ENCODE measurements around the gene QSER1. TPM values are rescaled to one million over a fixed set of nuclear protein-coding genes. Genes with fewer than 3 reads are reported as not detected.
"Not testable (repeated sequence)": the region's sequence is repeated elsewhere in the genome, so short reads cannot be mapped to it uniquely, and the experiment has no call there.

Gene QSER1
- polyA plus RNA-seq, 1 donor = 18.5 TPM

GRCh38 chr11:32935462-32936029, 42.9 kb downstream of the QSER1 start:
- no peak for DNase-seq

- DNase-seq = not testable (repeated sequence)
Measured at GRCh38 chr11:32936178-32936577, 43.6 kb downstream of the QSER1 start.

DNA sequence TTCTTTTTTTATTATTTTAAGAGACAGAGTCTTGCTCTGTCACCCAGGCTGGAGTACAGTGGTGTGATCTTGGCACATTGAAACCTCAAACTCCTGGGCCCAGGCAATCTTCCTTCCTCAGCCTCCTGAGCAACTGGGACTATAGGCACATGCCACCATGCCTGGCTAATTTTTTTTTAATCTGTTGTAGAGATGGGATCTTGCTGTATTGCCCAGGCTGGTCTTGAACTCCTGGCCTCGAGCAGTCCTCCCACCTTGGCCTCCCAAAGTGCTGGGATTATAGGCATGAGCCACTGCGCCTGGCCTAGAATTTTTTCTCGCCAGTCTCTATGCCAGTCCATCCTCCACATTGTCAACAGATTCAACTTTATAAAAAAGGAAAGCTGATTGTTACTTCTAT, 44.7 kb downstream of the QSER1 start:
- not testable (repeated sequence) for DNase-seq

DNA sequence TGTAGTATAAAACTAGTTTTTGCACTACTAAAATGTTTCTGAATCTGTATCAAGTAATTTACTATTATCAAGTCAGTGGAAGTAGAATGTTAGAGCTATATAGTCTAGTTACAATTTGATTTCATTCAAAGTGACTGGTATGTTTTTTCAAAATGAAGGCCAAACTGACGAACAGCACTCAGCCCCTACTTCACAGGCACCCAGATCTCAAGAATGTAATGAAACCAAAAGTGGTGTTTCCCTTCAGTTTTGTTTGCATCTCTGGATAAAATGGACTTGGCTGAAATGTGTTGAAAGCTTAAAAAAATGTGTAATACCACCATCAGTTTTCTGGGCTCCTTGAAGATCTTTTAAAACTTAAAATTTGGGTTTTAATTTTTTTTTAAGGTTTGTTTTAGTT, 46.4 kb downstream of the QSER1 start:
- no peak for DNase-seq

GRCh38 chr11:32939866-32940265, 47.3 kb downstream of the QSER1 start:
- no peak for DNase-seq

DNA sequence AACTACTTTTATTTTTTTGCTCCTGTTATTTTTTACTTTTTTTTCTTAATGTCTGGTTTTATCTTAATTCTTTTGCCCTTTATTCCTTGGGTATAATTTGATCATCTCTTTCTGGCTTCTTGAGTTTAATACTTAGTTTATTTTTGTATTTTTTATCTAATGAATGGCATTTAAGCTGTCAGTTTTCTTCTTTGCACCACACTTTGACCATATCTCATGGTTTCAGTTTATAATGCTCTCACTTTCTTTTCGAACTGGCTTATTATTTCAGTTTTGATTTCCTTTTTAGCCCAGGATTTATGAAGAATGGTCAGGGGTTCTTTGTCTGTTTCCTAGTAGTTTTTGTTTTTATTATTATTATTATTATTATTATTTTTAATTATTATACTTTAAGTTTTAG, 48.3 kb downstream of the QSER1 start:
- no peak for DNase-seq

DNA sequence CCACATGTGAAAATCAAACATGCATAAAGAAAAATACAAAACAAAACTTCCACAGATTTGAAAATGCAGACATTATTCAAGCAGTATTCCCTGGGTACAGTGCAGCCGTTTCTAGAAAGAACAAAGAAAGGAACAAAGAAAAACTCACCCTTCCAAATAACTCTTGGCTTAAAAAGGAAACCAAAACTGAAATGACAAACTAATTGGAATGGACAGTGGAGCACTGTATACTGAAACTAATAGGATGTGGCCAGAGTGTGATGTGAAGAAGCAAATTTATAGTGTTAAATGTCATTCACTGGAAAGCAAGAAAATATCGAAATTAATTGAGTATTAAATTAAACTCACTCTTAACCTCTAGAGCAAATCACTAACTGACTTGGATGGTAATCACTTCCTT, 55.4 kb downstream of the QSER1 start:
- no peak for DNase-seq

DNA sequence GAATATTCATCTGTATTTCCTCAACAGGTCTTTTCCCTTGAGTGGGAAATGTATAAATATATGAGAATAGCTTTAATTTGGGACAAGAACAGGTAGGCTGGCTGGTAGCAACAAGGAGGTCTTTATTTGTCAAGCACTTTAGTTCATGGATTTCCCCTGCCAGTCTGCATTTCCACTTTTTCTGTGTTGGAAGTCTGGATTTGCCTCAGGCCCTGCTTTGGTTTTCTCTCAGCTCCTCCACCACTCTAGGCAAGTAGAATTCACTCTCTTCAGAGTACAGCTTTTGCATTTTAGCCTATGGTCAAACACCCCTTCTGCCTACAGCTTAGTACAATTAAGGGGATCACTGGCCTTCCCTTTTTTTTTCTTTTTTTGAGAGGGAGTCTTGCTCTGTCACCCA, 57.1 kb downstream of the QSER1 start:
- DNase-seq = no peak

GRCh38 chr11:32952421-32952820, 59.8 kb downstream of the QSER1 start:
- DNase-seq = no peak

DNA sequence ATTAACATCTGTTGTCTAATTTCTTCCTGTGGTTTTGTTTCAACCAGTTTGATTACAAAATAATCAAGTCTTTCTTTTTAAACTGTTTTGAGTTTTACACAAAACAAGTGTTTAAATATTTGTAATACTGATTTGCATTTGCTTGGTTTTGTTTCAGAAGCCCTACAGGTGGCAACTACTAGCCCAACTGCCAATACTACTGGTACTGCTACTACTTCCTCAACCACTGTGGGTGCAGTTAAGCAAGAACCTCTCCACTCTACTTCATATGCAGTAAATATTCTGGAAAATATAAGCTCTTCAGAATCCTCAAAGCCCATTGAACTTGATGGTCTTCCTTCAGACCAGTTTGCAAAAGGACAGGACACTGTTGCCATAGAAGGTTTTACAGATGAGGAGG, 61.1 kb downstream of the QSER1 start:
- no peak for DNase-seq

GRCh38 chr11:32960553-32961164, 68.0 kb downstream of the QSER1 start:
- DNase-seq = peak; percentile 40

- DNase-seq = no peak
Measured at GRCh38 chr11:32962016-32962415, 69.4 kb downstream of the QSER1 start.

GRCh38 chr11:32963721-32964120, 71.1 kb downstream of the QSER1 start:
- no peak for DNase-seq

GRCh38 chr11:32968541-32968940, 75.9 kb downstream of the QSER1 start:
- DNase-seq = no peak

DNA sequence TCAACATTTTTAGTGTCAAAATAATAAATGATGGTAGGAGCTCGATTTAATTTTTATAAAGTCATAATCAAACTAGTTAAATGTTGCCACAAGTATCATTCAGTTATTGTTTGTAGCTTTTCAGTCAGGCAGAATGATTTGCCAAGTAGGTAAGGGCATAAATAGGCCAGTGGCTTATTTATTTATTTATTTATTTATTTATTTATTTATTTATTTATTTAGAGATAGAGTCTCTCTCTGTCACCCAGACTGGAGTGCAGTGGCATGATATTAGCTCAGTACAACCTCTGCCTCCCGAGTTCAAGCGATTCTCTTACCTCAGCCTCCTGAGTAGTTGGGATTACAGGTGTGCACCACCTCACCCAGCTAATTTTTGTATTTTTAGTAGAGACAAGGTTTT, 79.6 kb downstream of the QSER1 start:
- not testable (repeated sequence) for DNase-seq

- DNase-seq = no peak
Measured at GRCh38 chr11:32972781-32973180, 80.2 kb downstream of the QSER1 start.

GRCh38 chr11:32982626-32983025, 90.0 kb downstream of the QSER1 start:
- no peak for DNase-seq

DNA sequence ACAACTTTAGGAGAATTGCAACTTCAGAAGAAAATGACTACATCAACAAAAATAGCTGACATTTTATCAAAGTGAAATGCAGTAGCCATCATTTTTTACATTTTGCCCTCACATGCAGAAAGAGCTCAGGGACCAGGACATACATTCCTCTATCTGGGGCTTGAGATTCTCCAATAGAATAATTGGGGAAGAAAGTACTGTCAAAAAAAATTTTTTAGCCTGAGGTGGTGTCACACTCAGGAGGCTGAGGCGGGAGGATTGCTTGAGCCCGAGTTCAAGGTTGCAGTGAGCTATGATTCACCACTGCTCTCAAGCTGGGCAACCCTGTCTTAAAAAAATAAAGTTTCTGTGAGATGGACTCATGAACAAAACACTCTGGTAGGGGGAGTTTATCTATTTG, 90.9 kb downstream of the QSER1 start:
- no peak for DNase-seq

DNA sequence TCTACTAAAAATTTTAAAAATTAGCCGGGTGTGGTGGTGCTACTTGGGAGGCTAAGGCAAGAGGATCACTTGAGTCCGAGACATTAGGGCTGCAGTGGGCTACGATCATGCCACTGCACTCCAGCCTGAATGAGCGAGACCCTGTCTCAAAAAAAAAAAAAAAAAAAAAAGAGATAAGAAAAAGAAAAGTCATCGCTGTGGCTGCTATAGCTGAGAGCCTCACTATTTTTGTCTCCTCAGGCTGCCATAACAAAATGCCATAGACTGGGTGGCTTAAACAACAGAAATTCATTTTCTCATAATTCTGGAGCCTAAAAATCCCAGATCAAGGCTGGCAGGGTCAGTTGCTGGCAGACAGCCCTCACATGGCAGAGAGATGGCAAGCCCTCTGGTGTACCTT, 93.0 kb downstream of the QSER1 start:
- DNase-seq = no peak

- no peak for DNase-seq
Measured at GRCh38 chr11:32987851-32988250, 95.2 kb downstream of the QSER1 start.

- no peak for DNase-seq
Measured at GRCh38 chr11:32990481-32990880, 97.9 kb downstream of the QSER1 start.

- DNase-seq = no peak
Measured at GRCh38 chr11:32991427-32991826, 98.8 kb downstream of the QSER1 start.

DNA sequence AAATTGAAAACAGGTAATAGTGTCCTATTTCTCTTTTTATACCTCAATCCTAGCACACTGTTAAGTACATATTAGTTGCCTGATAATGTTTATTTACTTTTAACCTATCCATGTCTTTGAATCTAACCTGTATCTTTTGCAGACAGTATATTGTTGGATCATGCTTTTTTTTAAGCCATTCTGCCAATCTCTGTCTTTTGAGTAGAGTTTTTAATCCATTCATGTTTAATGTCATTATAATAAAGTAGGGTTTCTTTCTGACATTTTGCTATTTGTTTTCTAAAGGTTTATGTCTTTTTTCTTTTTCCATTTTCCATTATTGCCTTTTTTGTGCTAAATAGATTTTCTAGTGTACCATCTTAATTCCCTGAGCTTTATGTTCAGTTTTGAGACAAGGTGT, 99.3 kb downstream of the QSER1 start:
- no peak for DNase-seq

- DNase-seq = no peak
Measured at GRCh38 chr11:33000181-33000580, 107.6 kb downstream of the QSER1 start.

DNA sequence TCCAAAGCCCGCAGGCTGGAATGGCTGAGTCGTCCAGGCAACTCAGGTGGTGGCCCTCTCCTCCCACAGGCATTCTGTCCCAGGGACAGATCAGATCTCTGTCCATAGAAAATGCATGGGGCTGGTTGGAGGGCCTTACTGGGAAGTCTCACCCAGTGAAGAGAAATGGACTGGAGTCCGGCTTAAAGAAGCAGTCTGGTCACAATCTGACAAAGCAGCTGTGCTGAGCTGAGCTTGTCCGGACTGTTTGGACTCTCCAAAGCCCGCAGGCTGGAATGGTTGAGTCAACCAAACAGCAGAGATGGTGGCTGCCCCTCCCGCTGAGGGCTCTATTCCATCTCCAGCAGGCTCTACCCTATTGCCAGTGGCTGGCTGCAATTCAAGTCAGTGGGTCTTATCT, 108.7 kb downstream of the QSER1 start:
- DNase-seq = no peak
